ENCODE results near the gene PARP15.

PARP15 gene

DNA sequence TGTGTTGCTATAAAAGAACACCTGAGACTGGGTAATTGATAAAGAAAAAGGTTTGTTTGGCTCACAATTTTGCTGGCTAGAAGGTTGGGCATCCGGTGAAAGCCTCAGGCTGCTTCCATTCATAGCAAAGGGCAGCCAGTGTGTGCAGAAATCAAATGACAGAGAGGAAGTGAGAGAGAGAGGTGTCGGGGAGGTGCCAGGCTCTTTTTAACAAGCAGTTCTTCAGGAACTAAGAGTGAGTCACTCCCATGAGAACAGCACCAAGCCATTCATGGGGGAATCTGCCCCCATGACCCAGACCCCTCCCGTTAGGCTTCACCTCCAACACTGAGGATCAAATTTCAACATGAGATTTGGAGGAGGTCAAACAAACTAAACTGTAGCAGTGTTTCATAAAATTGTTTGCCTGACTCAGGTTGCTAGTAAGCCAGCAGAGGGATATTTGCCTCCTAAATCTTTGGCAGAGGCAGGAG is 4.5 kb upstream of the PARP15 start:
- peak; percentile 21 for DNase-seq (ENCODE audit: low read depth)

DNA sequence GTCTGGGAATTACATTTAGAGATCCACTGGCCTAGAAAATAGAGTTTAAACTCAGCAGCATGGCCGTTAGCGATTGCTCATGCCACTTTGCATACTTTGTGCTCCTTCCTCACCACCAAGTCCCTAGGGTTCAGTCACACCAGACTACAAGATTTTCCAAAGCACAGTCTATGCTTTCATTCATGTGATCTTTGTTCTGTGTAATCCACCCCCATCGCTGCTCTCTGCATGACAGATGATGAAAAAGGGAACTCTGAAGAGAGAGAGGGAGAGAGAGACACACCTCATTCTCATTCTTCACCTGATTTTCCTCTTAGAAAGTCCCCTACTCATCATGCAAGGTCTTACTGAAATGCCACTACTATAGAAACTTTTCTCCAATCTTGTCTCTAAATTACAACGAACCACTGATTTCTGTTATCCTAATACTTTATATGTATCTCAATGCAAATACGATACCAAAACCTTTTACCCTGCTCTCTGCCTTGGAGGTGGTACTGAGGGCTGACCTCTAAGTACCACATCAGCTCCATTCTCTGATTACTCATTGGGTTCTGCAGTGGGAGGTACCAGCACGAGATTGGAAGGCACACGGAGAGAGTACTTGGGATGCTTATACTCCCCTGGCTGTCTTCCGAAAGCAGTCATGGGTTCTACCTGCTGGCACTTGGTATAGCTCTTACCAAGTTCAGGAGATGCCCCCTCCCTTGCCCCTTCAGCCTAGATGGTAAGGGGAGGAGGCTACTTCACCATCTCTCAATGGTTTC is 1.1 kb upstream of the PARP15 start:
- DNase-seq (ENCODE audit: low read depth): no peak

DNA sequence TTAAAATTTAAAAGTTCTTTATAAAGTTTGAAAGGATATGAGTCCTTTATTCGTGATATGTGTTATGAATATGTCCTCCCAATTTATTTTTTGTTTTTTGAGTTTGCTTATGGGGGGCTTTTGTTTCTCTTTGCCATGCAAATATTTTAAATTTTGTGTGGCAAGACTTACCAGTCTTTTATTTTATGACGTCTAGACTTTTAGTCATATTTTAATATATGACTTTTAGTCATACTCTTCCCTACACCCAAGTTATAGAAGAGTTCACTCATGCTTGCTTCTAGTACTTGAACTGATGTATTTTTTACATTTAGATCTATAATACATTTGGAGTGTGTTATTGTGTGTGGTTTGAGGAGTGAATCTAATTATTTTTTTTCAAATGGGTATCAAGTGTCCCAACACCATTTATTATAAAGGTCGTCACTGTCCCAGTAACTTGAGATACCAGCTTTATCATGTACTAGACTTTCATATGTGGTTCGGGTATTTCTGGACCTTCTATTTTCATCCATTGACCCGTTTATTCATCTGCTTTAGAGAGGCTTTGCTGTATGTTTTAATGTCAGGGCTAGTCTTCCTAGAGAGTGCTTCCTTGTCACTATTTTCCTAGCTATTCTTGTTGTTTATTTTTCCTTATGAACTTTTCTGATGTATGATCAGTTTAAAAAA is 755 bp downstream of the PARP15 start:
- DNase-seq (ENCODE audit: low read depth): no peak

DNA sequence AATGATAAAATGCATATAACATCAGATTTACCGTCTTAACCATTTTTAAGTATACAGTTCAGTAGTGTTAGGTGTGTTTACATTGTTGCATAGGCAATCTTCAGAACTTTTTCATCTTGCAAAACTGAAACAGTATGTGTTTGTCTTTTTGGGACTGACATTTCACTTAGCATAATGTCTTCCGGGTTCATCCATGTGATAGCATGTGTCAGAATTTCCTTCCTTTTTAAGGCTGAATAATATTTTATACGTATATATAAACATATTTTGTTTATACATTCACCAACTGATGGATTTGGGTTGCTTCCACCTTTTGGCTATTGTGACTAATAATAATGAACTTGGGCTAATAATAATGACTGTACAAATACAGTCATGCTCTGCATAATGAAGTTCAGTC is 3.0 kb downstream of the PARP15 start:
- DNase-seq (ENCODE audit: low read depth): no peak

DNA sequence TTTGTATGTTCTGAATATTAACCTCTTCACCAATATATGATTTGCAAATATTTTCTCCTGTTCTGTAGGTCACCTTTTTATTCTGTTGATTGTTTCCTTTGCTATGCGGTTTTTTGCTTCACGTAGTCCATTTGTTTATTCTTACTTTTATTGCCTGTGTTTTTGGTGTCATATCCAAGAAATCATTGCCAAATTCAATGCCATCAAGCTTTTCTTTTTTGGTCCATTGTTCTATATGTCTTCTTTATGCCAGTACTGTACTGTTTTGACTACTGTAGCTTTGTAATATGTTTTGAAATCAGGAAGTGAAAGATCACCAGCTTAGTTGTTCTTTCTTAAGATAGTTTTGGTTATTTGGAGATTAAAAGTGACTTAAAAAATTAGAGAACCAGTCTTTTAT is 4.2 kb downstream of the PARP15 start:
- DNase-seq (ENCODE audit: low read depth): no peak

DNA sequence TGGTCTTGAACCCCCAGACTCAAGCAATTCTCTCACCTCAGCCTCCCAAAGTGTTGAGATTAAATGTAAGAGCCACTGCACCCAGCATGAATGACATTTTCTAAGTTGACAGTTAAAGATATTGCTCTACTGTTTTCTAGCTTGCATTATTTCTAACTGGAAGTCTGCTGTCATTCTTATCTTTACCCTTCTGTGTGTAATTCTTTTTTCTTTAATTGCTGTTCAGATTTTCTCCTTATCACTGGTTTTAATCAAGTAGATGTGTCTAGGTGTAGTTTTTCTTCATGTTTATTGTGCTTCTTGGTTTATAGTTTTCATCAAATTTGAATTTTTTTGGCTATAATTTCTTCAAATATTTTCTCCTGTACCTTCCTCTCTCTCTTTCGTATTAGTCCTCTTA is 4.9 kb downstream of the PARP15 start:
- no peak for DNase-seq (ENCODE audit: low read depth)

DNA sequence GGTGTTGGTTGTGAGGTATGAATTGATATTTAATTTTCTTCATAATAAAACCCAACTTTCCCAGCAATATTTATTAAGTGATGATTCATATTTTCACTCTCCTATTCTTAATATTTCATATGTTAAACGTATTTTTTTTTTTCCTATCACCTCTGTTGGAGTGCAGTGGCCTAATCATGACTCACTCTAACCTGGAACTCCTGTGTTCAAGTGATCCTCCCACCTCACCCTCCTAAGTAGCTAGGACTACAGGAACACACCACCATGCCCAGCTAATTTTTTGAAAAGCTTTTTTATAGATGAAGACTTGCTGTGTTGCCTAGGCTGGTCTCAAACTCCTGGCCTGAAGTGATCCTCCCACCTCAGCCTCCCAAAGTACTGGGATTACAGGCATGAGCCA is 8.6 kb downstream of the PARP15 start:
- DNase-seq (ENCODE audit: low read depth): no peak

DNA sequence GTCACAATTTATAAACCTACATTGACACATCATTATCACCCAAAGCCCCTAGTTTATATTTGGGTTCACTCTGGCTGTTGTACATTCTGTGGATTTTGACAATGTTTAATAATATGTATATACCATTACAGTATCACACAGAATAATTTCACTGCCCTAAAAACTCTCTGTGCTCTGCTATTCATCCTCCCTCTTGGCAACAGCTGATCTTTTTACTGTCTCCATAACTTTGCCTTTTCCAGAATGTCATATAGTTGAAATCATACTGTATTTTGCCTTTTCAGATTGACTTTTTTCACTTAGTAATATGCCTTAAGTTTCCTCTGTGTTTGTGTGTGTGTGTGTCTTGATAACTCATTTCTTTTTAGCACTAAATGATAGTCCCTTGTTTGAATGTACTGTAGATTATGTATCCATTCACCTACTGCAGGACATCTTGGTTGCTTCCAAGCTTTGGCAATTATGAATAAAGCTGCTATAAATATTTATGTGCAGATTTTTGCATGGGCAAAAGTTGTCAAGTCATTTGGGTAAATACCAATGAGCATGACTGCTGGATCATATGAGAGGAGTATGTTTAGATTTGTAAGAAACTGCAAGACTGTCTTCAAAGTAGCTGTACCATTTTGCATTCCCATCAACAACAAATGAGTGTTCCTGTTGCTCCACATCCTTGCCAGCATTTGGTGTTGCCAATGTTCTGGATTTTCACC is 9.5 kb downstream of the PARP15 start:
- no peak for DNase-seq (ENCODE audit: low read depth)

DNA sequence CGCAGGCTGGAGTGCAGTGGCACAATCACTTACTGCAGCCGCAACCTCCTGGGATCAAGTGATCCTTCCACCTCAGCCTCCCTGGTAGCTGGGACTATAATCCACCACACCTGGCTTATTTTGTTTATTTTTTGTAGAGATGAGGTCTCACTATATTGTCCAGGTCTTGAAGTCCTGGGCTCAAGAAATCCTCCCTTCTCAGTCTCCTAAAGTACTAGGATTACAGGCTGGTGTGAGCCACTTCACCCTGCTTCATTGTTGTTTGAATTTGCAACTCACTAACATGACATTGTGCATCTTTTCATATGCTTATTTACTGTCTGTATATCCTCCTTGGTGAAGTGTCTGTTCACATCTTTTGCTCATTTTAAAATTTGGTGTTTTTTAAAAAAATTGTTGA is 10.1 kb downstream of the PARP15 start:
- DNase-seq (ENCODE audit: low read depth): no peak

DNA sequence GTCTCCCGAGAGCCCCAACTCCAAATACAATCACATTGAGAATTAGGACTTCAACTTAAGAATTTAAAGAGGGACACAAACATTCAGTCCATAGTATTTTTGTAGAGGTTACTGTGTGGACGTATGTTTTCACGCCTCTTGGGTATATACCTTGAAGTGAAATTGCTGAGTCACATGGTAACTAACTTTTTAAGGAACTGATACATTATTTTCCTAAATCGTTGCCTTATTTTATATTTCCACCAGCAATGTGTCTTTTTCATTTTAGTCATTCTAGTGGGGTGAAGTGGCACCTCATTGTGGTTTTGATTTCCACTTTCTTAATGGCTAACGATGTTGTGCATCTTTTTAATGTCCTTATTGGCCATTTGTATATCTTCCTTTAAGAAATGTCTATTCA is 11.8 kb downstream of the PARP15 start:
- no peak for DNase-seq (ENCODE audit: low read depth)

DNA sequence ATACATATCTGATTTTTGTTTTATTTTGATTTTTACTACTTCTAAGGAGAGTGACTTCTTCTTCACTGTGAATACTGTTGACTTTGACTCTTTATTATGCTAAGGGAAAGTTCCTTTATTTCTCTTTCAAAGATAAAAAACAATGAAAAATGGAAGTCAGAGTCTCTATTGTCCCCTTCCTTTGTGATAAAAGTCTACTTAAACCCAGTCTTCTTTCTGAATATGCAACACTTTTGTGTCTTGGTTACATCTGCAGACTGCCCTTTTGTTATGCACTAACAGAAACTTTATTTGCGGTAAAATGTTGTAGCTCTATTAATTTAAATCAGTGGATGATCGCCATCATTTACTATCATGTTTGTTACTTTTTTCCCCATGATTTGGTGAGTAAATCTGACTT is 13.2 kb downstream of the PARP15 start:
- no peak for DNase-seq (ENCODE audit: low read depth)

DNA sequence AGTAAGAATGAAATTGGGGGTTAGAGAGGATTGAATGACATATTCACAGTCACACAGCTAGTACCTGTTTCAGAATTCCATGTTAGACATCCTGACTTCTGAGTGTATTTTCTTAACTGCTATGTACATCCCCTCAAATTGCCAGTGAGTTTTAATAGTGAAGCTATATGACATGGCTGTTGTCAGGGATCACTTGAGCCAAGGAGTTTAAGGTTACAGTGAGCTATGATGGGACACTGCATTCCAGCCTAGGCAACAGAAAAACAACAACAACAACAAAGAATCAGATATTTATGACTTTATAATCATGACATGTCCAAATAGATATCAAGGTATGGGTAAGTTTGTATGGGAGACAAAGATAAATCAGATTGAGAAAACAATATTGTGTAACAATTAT is 16.6 kb downstream of the PARP15 start:
- no peak for DNase-seq (ENCODE audit: low read depth)

DNA sequence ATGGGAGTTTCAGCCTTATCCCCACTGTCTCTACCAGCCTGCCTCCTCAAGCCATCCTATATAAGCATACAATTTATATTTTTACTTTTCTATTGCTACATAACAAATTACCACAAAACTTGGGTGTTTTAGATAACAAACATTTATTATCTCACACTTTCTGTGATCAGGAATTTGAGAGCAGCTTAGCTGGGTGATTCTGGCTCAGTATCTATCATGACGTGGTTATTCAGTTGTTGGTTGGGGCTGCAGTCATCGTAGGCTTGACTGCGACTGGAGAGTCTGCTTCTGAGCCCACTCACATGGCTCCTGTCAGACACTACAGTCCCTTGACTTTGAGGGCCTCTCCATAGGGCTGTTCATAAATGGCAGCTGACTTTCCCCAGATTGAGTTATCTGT is 20.7 kb downstream of the PARP15 start:
- DNase-seq (ENCODE audit: low read depth): no peak

DNA sequence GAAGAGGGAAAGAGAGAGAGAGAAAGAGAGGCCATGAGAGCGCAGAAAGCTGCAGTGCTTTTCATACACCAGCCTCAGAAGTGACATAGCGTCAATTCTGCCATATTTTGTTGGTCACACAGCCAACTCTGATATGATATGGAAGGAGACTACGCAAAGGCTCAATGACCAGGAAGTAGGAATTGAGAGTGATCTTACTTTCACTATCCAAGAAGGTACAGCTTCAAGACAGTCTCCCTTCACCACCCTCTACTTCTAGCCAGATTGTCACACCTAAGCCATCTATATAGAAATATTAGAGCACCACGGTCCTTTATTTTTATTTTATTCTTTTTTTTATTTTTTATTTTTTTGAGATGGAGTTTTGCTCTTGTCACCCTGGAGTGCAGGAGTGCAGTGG is 21.1 kb downstream of the PARP15 start:
- no peak for DNase-seq (ENCODE audit: low read depth)

DNA sequence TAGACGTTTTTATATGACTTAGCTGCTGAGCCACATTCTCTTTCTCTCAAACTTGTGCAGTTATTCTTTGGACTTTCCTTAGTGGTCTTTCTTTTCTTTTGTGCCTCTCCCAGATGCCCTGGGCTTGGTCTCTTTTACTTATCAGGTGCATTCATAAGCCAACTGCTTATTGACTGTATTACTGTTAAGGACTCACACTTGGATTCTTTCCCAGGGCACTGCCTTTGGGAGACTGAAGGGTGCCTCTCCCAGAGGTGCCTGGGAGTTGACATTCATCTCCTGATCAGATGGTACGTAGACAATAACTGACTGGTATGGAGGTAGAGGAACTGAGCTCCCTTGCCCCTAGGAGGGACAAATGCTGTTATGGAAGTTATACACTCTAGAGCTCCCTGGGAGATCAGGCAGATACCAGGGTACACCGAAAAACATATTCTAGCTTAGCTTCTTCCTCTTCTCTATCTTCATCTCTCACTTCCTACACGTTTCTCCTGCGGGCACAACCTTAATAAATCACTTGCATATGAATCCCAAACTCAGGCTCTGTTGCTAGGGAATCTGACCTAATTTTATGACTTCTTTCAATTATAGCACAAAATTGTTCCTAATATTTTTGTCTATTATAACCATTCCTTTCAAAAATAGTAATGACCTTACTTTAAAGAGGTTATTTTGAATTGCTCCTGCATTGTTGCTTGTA is 24.7 kb downstream of the PARP15 start:
- no peak for DNase-seq (ENCODE audit: low read depth)

DNA sequence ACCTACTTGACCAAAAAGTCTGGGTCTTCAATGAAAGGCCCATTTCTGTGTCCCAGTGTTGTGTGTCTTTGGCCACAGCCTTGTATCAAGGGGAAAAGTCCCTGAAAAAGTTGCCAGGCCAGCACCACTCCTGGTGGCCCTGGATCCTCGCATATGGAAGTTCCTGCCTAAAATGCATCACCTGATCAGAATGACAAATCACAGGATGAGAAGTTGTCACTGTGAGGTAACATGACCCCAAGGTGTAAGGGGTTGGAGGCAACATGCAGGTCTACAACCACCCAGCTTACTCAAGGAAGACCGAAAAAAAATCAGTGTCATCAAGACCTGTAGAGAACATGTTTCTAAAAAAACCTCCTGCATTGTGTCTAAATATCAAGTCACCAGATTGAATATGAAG is 25.6 kb downstream of the PARP15 start:
- no peak for DNase-seq (ENCODE audit: low read depth)

DNA sequence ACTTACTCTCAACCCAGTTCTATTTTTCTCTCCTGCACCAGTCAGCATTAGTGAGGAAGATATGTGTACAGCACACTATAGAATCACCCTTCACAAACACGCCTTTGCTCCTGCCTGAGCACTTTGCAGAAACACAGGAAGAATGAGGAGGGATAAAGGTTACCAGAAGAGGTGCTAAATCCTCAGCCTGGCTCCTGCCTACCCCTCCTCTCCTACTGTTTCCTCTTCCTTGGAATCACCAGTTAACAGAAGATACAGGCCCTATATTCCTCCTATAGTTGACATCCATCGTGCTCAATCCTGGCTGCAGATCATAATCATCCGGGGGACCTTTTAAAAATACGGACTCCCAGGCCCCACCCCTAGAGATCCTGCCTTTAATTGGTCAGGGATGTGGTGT is 28.9 kb downstream of the PARP15 start:
- DNase-seq (ENCODE audit: low read depth): no peak

DNA sequence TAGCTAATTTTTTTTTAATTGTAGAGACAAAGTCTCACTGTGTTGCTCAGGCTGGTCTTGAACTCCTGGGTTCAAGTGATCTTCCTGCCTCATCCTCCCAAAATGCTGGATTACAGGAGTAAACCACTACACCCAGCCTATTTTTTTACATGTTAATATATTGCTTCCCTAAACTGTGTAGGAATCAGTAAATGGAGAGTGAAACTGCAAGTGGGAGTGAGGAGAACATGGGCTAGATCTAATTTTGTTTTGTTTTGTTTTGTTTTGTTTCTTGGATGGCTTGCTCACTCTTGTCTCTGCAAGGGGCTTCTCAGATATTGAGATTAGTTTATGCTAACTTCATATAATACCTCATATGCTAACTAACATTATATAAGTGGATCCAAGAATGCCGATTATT is 31.5 kb downstream of the PARP15 start:
- DNase-seq (ENCODE audit: low read depth): no peak

DNA sequence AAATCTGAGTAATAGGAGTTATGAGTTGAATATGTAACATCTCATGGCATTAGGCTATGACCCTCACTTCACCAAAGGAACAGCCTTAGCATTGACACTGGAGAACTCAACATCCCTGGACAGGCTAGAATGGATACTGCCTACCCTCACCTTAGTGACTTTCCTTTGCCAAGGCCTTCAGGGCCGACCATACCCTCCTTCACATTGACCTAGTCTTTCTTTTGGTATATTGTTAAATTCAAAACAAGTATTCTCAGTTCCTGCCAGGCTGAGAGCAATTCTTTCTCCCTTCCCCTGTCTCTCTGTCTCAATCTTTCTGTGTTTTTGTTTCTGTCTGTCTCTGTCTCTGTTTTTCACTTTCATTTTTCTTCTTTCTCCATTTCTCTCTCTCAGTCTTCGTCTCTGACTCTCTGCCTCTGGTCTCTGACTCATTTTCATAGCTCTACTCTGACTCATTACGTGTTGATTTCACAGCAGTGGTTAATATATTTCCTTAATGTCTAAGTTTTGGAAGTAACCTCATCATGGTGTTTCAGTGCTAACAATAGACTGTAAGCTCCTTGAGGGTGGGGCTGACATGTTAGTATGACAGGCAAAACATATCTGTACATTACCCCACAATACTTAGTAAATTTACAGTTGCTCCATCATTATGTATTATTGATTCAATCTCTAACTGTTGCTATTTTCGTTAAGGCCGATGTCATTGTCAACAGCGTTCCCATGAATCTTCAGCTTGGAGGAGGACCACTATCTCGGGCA is 32.5 kb downstream of the PARP15 start:
- DNase-seq (ENCODE audit: low read depth): peak; percentile 85

DNA sequence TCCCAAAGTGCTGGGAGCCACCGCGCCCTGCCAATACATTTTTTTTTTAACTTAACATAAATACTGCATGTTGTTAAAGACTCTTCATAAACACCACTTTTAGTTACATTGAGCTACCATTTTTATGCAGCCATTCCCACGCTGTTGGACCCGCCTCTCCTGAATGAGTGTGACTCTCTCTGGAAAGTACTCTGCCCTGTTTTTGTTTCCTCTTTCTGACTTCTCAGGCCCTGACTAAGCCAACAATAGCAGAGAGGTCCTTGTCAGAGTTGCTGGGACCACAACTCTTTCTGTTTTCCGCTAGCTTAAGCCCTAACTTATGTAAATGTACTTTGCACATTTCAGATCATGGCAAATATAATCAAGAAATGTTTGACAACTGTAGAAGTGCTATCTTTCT is 35.2 kb downstream of the PARP15 start:
- DNase-seq (ENCODE audit: low read depth): no peak

DNA sequence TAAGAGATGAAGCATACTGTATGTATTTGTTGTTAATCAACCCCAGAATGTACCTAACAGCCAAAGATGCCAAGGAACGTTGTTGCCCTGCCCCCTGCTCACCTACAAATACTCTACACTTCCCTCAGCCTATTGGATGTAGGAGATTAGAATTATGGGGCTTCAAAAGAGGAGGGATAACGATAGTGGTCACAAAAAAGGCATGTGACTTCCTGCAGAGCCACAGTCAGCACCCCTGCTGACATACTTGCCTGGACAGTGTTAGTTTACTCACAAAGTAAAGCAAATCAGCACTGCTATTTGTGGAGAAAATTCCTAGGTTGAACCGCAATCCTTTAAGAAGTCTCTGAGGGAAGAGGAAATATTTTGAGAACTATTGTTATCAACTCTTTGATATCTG is 37.9 kb downstream of the PARP15 start:
- DNase-seq (ENCODE audit: low read depth): peak; percentile 30

DNA sequence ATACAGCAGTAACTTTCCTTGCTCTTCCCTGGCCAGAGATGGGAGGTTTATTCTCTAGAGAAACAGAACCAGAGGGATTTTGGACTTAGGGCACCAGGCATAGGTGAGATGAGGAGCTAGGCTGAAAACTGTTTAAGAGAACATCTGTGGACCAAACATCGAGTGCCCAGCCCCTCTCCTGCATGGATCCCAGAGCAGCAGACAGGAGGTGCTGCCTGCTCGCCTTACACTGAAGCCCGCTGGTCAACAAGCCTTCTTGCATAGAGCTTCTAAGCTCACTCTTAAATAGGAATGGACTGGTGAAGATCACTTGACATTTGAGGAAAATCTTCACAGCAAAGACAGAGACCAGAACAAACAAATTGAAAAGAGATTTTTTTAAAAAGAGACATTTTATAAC is 41.2 kb downstream of the PARP15 start:
- no peak for DNase-seq (ENCODE audit: low read depth)

Data from amniotic epithelial cell (primary cell).